Measurements from ENCODE around the gene CPT1C.

The CPT1C gene

GRCh38 chr19:49662011-49662410, 28.9 kb upstream of the CPT1C start:
- no peak for DNase-seq

GRCh38 chr19:49663224-49663623, 27.7 kb upstream of the CPT1C start:
- no peak for DNase-seq

- peak; percentile 91 for DNase-seq
These were observed 26.5 kb upstream of the CPT1C start for GRCh38 chr19:49664171-49665035.

DNA sequence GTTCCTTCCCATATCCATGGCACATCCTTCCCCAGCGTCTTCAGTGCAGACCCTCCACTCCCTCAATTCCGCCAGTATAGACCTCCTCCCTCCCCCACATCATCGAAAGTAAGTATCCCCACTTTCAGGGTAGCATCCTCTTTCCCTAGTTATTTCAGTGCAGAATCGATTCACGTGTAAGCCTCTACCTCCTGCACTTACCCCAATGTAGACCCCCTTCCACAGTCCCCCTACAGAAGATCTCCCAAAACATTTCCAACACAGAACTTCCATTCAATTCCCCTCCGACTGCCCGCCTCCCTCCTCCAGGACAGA, 25.9 kb upstream of the CPT1C start:
- no peak for DNase-seq

GRCh38 chr19:49665351-49666119, 25.4 kb upstream of the CPT1C start, which contains the start of the genes BCL2L12 and IRF3:
Gene BCL2L12 (plus strand): TSS chr19:49665933. CDS start chr19:49666693, 760 bp downstream.
Gene IRF3 (minus strand): TSS chr19:49665857. CDS start chr19:49664838, 1,019 bp downstream.
- DNase-seq, result peak; percentile 99

GRCh38 chr19:49666120-49666444, 24.8 kb upstream of the CPT1C start:
- DNase-seq, result no peak

- no peak for DNase-seq
These were observed 23.4 kb upstream of the CPT1C start for GRCh38 chr19:49667473-49667872.

DNA sequence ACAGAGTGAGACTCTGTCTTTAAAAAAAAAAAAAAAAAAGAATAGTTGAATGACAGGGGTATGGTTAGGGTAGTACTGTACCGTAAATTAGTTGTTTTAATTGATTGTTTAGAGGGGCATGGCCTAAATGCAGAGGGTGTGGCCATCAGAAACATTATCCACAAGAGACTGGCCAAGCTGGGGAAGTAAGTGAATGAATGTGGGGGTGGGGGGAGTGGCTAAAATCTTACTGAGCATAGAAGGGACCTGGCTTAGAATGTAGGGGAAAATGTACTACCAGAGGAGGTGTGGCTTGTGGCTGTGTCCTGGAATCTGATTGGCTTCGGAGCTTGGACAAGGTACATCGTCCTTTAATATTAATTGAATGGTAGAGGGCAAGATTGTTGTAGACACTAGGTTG, 21.4 kb upstream of the CPT1C start:
- no peak for DNase-seq

DNA sequence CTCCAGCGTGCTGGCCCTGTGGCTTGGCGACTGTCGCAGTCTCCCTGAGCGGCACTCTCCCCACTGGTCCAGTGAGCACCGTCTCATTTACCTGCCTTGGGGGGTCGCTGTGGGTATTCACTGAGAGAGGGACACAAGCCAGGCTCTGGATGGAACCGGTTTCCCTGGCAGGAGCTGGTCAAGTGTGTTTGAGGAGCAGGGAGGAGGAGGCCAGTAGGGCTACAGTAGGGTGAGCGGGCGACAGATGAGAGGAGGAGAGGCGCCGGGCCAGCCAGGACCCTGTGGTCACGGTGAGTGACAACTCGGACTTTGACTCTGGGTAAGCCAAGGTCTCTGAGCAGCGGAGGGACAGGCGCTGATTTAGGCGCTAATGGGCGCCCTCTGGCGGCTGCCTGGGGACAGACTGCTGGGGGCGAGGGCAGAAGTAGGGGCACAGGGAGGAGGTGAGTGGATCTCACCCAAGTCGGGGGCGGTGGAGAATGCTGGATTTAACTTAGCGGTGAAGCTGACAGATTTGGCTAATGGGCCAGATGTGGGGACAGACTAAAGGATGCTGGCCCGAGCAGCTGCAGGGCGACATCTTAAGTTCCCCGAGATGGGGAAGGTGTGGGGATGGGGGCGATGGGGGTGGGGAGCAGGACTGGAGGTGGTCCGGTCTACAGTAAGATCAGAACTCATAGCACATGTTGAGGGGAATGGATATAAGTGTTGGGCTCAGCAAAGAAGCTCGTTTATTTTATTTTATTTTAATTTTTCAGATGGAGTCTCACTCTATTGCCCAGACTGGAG, 18.6 kb upstream of the CPT1C start:
- peak; percentile 82 for DNase-seq

- no peak for DNase-seq
These were observed 14.7 kb upstream of the CPT1C start for GRCh38 chr19:49676136-49676783.

DNA sequence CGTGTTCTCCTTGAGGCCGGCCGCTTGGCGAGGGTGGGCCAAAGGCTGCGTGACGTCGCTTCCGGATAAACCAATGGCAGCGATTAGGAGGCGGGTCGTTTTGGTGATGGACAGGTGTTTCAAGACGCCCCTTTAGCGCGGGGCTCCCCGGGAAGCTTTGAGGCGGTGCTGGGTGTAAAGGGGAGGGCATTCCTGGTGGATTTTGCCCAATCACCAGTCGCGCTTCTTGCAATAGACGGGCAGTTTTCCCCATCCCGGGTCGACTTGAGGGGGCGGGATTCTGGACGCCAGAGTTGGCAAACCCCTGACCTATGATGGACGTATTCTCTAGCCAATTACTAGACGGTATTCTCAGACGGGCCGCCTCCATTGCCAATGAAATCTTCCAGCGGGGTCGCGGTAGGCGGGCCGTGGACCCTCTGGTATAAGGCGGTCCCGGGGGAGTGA, 14.1 kb upstream of the CPT1C start:
- DNase-seq, result peak; percentile 100

DNA sequence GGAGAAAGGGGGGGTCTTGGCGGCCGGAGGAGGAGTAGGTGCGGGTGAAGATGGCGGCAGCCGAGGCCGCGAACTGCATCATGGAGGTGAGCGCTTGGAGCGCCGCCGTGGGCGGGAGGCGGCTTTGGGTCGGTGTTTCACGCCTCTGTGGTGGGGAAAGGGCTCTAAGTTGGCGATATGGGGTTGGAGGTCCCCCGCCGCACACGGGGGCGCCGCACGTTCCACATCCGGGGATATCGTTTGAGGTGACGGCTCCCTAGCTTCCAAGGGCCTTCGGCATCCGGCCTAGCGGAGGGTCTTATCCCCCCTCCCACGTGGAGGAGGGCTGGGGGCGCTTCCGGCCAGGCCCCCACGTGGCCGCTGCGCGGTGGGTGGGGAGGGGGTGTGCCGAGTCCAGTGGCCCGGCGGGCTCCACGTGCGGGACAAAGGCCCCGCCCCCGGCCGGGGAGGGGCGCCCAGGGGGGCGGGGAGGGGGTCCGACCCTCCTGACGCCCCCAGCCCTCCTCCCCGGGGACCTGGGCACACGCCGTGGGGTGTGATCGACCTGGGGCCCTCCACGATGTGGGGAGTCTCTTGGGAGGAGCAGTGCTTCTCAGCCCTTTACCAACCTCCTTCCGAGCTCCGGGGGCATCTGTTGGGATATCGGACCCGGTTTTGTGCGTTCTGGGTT, 13.6 kb upstream of the CPT1C start, which contains the start of gene PRMT1:
Gene PRMT1, plus strand, starts transcription at position 41 of the 670 bp plus-strand sequence. Its CDS starts 10 bp downstream, at position 51.
- DNase-seq, result peak; percentile 56

- peak; percentile 85 for DNase-seq
These were observed 12.8 kb upstream of the CPT1C start for GRCh38 chr19:49677901-49678674.

GRCh38 chr19:49678985-49679770, 11.7 kb upstream of the CPT1C start:
- no peak for DNase-seq

DNA sequence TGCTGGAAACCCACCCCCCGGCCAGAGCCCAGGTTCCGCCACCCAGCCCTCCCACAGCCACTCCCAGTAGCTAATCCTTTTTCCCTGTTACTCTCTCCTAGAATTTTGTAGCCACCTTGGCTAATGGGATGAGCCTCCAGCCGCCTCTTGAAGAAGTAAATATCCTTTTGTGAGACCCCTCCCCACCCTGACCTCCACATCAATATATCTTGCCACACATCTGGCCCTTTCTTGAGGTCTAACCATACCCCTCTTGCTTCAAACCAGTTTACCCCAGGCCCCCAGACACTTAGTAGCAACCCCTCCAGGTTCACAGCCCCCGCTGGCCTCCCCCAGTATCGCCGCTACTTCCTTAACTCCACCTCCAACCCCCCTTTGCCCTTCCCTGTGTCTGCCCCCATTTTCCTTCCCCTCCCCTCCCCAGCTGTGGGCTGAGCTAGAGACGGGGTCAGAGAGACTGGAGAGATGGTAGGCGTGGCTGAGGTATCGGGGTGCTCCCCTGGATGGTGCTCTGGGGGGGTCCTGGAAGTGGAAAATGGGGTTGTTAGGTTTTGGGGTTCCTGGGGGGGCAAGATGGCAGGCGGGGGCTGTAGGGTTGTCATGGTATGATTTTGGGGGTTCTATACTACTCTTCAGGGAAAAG, 11.0 kb upstream of the CPT1C start:
- DNase-seq, result no peak

- DNase-seq, result peak; percentile 92
These were observed 10.2 kb upstream of the CPT1C start for GRCh38 chr19:49680421-49681351.

GRCh38 chr19:49681830-49682229, 9.1 kb upstream of the CPT1C start:
- no peak for DNase-seq

GRCh38 chr19:49682274-49682673, 8.6 kb upstream of the CPT1C start:
- no peak for DNase-seq

DNA sequence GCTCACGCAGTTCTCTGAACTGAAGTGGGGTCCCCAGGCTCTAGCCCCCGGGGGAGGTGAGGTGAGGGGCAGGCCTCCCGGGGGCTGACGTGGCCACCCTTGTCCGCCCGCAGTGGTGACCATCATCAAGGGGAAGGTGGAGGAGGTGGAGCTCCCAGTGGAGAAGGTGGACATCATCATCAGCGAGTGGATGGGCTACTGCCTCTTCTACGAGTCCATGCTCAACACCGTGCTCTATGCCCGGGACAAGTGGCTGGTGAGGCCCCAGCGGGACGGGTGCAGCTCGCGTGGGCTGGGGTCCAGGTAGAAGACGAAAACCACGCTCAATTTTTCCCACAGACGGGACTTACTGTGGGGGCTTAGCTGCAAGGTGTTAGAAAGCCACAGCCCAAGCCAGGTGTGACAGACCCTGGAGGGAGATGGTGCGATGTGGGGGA, 7.1 kb upstream of the CPT1C start:
- DNase-seq, result no peak

All from CD4-positive, alpha-beta T cell treated with Interleukin-10 for 1 hour (primary cell).